HepG2 (cell line): ENCODE data around the gene TBC1D16. TPM values are rescaled to one million over a fixed set of nuclear protein-coding genes. Genes with fewer than 3 reads are reported as not detected.
A peak's percentile ranks its signal among the peaks of the same experiment; 100 is the strongest.

Source experiments
- CHD4 ChIP-seq: fragments of 200-600 bp; sonication (generic); IDR thresholded peaks from 2 replicates; pipeline ENCODE4 v1.7.0; 2017; ENCODE audit warnings: mild to moderate bottlenecking, low read length, borderline replicate concordance
- ELF1 ChIP-seq: sonication (generic); formaldehyde crosslinking; IDR thresholded peaks from 2 replicates; pipeline ENCODE4 v1.4.0; 2020; ENCODE audit warnings: missing genetic modification reagents
- ESRRA ChIP-seq: sonication (generic); formaldehyde crosslinking; IDR thresholded peaks from 2 replicates; pipeline ENCODE4 v1.5.1; 2020; ENCODE audit warnings: mild to moderate bottlenecking, low read depth, missing genetic modification reagents
- FOXK1 ChIP-seq: sonication (generic); formaldehyde crosslinking; IDR thresholded peaks from 2 replicates; pipeline ENCODE4 v1.4.0; 2020; ENCODE audit warnings: low read depth, missing genetic modification reagents, borderline replicate concordance
- MEIS2 ChIP-seq: sonication (generic); formaldehyde crosslinking; IDR thresholded peaks from 2 replicates; pipeline ENCODE4 v1.9.0; 2021; ENCODE audit warnings: mild to moderate bottlenecking, missing genetic modification reagents
- ONECUT2 ChIP-seq: sonication (generic); formaldehyde crosslinking; IDR thresholded peaks from 2 replicates; pipeline ENCODE4 v1.4.0; 2020; ENCODE audit warnings: missing genetic modification reagents
- SIN3A ChIP-seq: IDR thresholded peaks from 2 replicates; pipeline ENCODE4 v1.6.1; 2011; ENCODE audit warnings: low read depth, mild to moderate bottlenecking, control low read depth, low read length, borderline replicate concordance
- ZNF121 ChIP-seq: sonication (generic); formaldehyde crosslinking; IDR thresholded peaks from 2 replicates; pipeline ENCODE4 v1.5.0; 2020; ENCODE audit warnings: mild to moderate bottlenecking, missing genetic modification reagents
- ZNF143 ChIP-seq: sonication (generic); formaldehyde crosslinking; IDR thresholded peaks from 2 replicates; pipeline ENCODE4 v1.4.0; 2020; ENCODE audit warnings: missing genetic modification reagents
- ZNF34 ChIP-seq: sonication (generic); formaldehyde crosslinking; IDR thresholded peaks from 2 replicates; pipeline ENCODE4 v1.4.0; 2020; ENCODE audit warnings: mild to moderate bottlenecking, missing genetic modification reagents, borderline replicate concordance
- ZNF446 ChIP-seq: sonication (generic); formaldehyde crosslinking; IDR thresholded peaks from 2 replicates; pipeline ENCODE4 v1.5.0; 2020; ENCODE audit warnings: mild to moderate bottlenecking, missing genetic modification reagents
- ZNF574 ChIP-seq: sonication (generic); formaldehyde crosslinking; IDR thresholded peaks from 2 replicates; pipeline ENCODE4 v1.4.0; 2020; ENCODE audit warnings: missing genetic modification reagents
- ZNF652 ChIP-seq: IDR thresholded peaks from 2 replicates; pipeline ENCODE4 v1.6.1; 2016; ENCODE audit warnings: low read depth, borderline replicate concordance
- ZNF749 ChIP-seq: sonication (generic); formaldehyde crosslinking; IDR thresholded peaks from 2 replicates; pipeline ENCODE4 v1.8.0; 2022; ENCODE audit warnings: mild to moderate bottlenecking, missing genetic modification reagents, moderate library complexity, borderline replicate concordance
- polyA plus RNA-seq, 8 experiments: library from polyadenylated mRNA; depleted of rRNA in 3 of 8; stranded (reverse) in 7 of 8; unstranded in 1 of 8; fragments of >200 nt; fragmentation: Illumina TruSeq in 4 of 8; extraction: Trizol in 4 of 8; gene quantifications; 2 replicates each; pipeline versions ENCODE4 v1.2.1 to v1.2.3, GENCODE V29; 2011 to 2016; ENCODE audit warnings: low read depth in 4 of 8, missing spikeins in 1 of 8, mixed read lengths in 1 of 8; ENCODE audit not compliant: insufficient read depth in 1 of 8
- total RNA-seq, 5 experiments: library from RNA; depleted of rRNA; stranded (reverse); fragments of >200 nt; fragmentation: Illumina TruSeq; extraction: Trizol; gene quantifications; 2 replicates each; pipeline ENCODE4 v1.2.3, GENCODE V29; 2016; ENCODE audit warnings: low read depth in 1 of 5
- TF ChIP-seq, protein P1 (sequence below): fragments of 450-650 bp; IDR thresholded peaks from 2 replicates; pipeline ENCODE4 v1.6.1; 2017; ENCODE audit warnings: mild to moderate bottlenecking
- TF ChIP-seq, protein P2 (sequence below): sonication (generic); formaldehyde crosslinking; IDR thresholded peaks from one replicate; pipeline ENCODE4 v1.5.1; 2020; ENCODE audit warnings: mild to moderate bottlenecking, missing genetic modification reagents; ENCODE audit errors: not compliant biosample characterization

Gene TBC1D16
- total and polyA plus RNA-seq, 2 of the 13 experiments (the other 11 are each of a cell fraction or from before 2014, with no cell fraction given), result 14.9 to 24.9 TPM

DNA sequence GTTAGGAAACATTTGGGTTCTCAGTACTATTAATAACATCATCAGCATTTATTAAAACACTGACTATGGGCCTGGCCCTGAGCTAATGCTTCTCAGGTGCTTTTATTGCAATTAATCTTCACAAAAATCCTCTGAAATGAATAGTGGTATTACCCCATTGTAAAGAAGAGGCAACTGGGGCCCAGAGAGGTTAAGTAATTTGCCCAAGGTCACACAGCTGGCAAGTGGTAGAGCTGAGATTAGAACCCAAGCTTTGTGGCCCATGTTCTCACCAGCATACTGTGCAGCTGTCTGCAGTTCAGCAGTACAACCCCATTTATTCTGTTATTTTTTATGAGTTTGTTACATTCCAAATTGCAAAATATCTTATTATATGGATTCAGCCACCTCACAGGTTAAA, 82.3 kb downstream of the TBC1D16 start (continued):
- TF ChIP-seq, protein P1, sequence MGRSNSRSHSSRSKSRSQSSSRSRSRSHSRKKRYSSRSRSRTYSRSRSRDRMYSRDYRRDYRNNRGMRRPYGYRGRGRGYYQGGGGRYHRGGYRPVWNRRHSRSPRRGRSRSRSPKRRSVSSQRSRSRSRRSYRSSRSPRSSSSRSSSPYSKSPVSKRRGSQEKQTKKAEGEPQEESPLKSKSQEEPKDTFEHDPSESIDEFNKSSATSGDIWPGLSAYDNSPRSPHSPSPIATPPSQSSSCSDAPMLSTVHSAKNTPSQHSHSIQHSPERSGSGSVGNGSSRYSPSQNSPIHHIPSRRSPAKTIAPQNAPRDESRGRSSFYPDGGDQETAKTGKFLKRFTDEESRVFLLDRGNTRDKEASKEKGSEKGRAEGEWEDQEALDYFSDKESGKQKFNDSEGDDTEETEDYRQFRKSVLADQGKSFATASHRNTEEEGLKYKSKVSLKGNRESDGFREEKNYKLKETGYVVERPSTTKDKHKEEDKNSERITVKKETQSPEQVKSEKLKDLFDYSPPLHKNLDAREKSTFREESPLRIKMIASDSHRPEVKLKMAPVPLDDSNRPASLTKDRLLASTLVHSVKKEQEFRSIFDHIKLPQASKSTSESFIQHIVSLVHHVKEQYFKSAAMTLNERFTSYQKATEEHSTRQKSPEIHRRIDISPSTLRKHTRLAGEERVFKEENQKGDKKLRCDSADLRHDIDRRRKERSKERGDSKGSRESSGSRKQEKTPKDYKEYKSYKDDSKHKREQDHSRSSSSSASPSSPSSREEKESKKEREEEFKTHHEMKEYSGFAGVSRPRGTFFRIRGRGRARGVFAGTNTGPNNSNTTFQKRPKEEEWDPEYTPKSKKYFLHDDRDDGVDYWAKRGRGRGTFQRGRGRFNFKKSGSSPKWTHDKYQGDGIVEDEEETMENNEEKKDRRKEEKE, result no peak
- no peak for TF ChIP-seq SIN3A
- no peak for TF ChIP-seq ESRRA
- no peak for TF ChIP-seq ZNF143
- no peak for TF ChIP-seq ZNF749 (CRISPR knock-in tag)
- TF ChIP-seq FOXK1 (CRISPR knock-in tag), result no peak
- no peak for TF ChIP-seq ONECUT2 (CRISPR knock-in tag)
- 0 out of 2 replicates have a peak, but pooled peaks have one; percentile 36 for TF ChIP-seq CHD4
- no peak for TF ChIP-seq ZNF446 (CRISPR knock-in tag)
- TF ChIP-seq ZNF652 (CRISPR knock-in tag), result no peak
- TF ChIP-seq ZNF574 (CRISPR knock-in tag), result no peak
- TF ChIP-seq ZNF34 (CRISPR knock-in tag), result no peak
- TF ChIP-seq, protein P2, sequence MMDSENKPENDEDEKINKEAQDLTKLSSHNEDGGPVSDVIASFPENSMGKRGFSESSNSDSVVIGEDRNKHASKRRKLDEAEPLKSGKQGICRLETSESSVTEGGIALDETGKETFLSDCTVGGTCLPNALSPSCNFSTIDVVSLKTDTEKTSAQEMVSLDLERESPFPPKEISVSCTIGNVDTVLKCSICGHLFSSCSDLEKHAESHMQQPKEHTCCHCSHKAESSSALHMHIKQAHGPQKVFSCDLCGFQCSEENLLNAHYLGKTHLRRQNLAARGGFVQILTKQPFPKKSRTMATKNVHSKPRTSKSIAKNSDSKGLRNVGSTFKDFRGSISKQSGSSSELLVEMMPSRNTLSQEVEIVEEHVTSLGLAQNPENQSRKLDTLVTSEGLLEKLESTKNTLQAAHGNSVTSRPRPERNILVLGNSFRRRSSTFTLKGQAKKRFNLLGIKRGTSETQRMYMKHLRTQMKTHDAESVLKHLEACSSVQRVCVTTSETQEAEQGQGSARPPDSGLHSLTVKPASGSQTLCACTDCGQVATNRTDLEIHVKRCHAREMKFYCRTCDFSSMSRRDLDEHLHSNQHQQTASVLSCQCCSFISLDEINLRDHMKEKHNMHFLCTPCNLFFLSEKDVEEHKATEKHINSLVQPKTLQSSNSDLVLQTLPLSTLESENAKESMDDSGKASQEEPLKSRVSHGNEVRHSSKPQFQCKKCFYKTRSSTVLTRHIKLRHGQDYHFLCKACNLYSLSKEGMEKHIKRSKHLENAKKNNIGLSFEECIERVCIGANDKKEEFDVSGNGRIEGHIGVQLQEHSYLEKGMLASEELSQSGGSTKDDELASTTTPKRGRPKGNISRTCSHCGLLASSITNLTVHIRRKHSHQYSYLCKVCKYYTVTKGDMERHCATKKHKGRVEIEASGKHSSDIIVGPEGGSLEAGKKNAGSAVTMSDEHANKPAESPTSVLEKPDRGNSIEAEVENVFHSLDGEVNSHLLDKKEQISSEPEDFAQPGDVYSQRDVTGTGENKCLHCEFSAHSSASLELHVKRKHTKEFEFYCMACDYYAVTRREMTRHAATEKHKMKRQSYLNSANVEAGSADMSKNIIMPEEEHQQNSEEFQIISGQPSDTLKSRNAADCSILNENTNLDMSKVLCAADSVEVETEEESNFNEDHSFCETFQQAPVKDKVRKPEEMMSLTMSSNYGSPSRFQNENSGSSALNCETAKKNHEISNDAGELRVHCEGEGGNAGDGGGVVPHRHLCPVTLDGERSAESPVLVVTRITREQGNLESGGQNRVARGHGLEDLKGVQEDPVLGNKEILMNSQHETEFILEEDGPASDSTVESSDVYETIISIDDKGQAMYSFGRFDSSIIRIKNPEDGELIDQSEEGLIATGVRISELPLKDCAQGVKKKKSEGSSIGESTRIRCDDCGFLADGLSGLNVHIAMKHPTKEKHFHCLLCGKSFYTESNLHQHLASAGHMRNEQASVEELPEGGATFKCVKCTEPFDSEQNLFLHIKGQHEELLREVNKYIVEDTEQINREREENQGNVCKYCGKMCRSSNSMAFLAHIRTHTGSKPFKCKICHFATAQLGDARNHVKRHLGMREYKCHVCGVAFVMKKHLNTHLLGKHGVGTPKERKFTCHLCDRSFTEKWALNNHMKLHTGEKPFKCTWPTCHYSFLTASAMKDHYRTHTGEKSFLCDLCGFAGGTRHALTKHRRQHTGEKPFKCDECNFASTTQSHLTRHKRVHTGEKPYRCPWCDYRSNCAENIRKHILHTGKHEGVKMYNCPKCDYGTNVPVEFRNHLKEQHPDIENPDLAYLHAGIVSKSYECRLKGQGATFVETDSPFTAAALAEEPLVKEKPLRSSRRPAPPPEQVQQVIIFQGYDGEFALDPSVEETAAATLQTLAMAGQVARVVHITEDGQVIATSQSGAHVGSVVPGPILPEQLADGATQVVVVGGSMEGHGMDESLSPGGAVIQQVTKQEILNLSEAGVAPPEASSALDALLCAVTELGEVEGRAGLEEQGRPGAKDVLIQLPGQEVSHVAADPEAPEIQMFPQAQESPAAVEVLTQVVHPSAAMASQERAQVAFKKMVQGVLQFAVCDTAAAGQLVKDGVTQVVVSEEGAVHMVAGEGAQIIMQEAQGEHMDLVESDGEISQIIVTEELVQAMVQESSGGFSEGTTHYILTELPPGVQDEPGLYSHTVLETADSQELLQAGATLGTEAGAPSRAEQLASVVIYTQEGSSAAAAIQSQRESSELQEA (CRISPR knock-in tag), result no peak
- no peak for TF ChIP-seq MEIS2 (CRISPR knock-in tag)
- TF ChIP-seq ZNF121 (CRISPR knock-in tag), result no peak
- TF ChIP-seq ELF1 (CRISPR knock-in tag), result no peak
